IMR-90 (cell line): ENCODE results near the gene STOML1. TPM values are rescaled to one million over a fixed set of nuclear protein-coding genes. Genes with fewer than 3 reads are reported as not detected.

Source experiments
- ATAC-seq: fragments of 200-7000 bp; cut with Tn5 transposase; 2 replicates; pipeline ENCODE4 v1.9.1; 2020; ENCODE audit warnings: low read depth, mild to moderate bottlenecking, moderate library complexity
- BruUV-seq: library from RNA; stranded (reverse); fragments of 400-500 nt; replicated peaks from 2 replicates; lab custom pipeline; 2021; lab: Mats Ljungman, UMichigan
- CTCF ChIA-PET: fragments of 300-600 bp; formaldehyde crosslinking; extraction: SDS; loops from one replicate; lab custom pipeline; 2021; ENCODE audit warnings: antibody characterized with exemption; lab: Yijun Ruan, JAX
- POLR2A ChIA-PET: fragments of 300-600 bp; sonication (Branson Sonifier 250); formaldehyde crosslinking; loops from one replicate; lab custom pipeline; 2022; ENCODE audit warnings: antibody characterized with exemption; ENCODE audit not compliant: unreplicated experiment; lab: Charles Lee
- DNase-seq: peaks from one replicate; pipeline ENCODE4 v3.0.0; 2013
- H2AFZ ChIP-seq: replicated peaks from 2 replicates; pipeline ENCODE3; 2013; ENCODE audit warnings: low read length, mild to moderate bottlenecking; ENCODE audit not compliant: poor library complexity
- H2AK5ac ChIP-seq: 2 replicates; pipeline ENCODE4 v1.6.1; 2013; ENCODE audit warnings: low read depth, low read length, inconsistent platforms
- H2AK9ac ChIP-seq: replicated peaks from 2 replicates; pipeline ENCODE3; 2013; ENCODE audit warnings: mild to moderate bottlenecking, low read depth, low read length, moderate library complexity; ENCODE audit not compliant: poor library complexity
- H2BK120ac ChIP-seq: 2 replicates; pipeline ENCODE4 v1.6.1; 2013; ENCODE audit warnings: low read depth, low read length, inconsistent platforms
- H2BK15ac ChIP-seq: 3 replicates; pipeline ENCODE4 v1.6.1; 2013; ENCODE audit warnings: low read depth, low read length, inconsistent platforms
- H2BK20ac ChIP-seq: 2 replicates; pipeline ENCODE4 v1.6.1; 2013; ENCODE audit warnings: low read depth, mild to moderate bottlenecking, inconsistent platforms, low read length, moderate library complexity
- H2BK5ac ChIP-seq: 2 replicates; pipeline ENCODE4 v1.6.1; 2013; ENCODE audit warnings: mild to moderate bottlenecking, low read depth, low read length, inconsistent platforms; ENCODE audit not compliant: poor library complexity, severe bottlenecking
- H3K14ac ChIP-seq: replicated peaks from 2 replicates; pipeline ENCODE4 v1.6.1; 2013; ENCODE audit warnings: low read depth, low read length, inconsistent platforms
- H3K18ac ChIP-seq: 2 replicates; pipeline ENCODE4 v1.6.1; 2013; ENCODE audit warnings: low read depth, low read length, control low read depth
- H3K23ac ChIP-seq: 2 replicates; pipeline ENCODE4 v1.6.1; 2013; ENCODE audit warnings: low read depth, low read length, inconsistent platforms
- H3K27ac ChIP-seq: 2 replicates; pipeline ENCODE4 v1.5.1; 2013; ENCODE audit warnings: mild to moderate bottlenecking, control low read depth, low read length; ENCODE audit not compliant: insufficient read depth
- H3K27me3 ChIP-seq: 2 replicates; pipeline ENCODE4 v1.6.1; 2013; ENCODE audit warnings: low read length; ENCODE audit not compliant: control insufficient read depth, insufficient read depth
- H3K36me3 ChIP-seq: 2 replicates; pipeline ENCODE4 v1.6.1; 2013; ENCODE audit warnings: low read length, mixed read lengths; ENCODE audit not compliant: control insufficient read depth, insufficient read depth
- H3K4ac ChIP-seq: 2 replicates; pipeline ENCODE4 v1.6.1; 2013; ENCODE audit warnings: low read depth, low read length, inconsistent platforms
- H3K4me1 ChIP-seq: 2 replicates; pipeline ENCODE4 v1.6.1; 2013; ENCODE audit warnings: low read length, mixed read lengths; ENCODE audit not compliant: control insufficient read depth, insufficient read depth
- H3K4me2 ChIP-seq: 2 replicates; pipeline ENCODE4 v1.6.1; 2013; ENCODE audit warnings: low read depth, mild to moderate bottlenecking, control low read depth, low read length, moderate library complexity
- H3K4me3 ChIP-seq: 2 replicates; pipeline ENCODE4 v1.5.1; 2013; ENCODE audit warnings: low read depth, mild to moderate bottlenecking, control low read depth, low read length, moderate library complexity; ENCODE audit not compliant: insufficient read depth
- H3K56ac ChIP-seq: 2 replicates; pipeline ENCODE4 v1.6.1; 2013; ENCODE audit warnings: low read length, inconsistent platforms; ENCODE audit not compliant: insufficient read depth; ENCODE audit errors: extremely low read depth
- H3K79me1 ChIP-seq, 2 experiments: 2 replicates each; pipeline ENCODE4 v1.6.1; 2013; ENCODE audit warnings: low read length in 2 of 2, inconsistent platforms in 1 of 2, low read depth in 1 of 2
- H3K9ac ChIP-seq: 2 replicates; pipeline ENCODE4 v1.6.1; 2013; ENCODE audit warnings: low read depth, low read length, control low read depth
- H3K9me1 ChIP-seq: 2 replicates; pipeline ENCODE4 v1.6.1; 2013; ENCODE audit warnings: low read length, inconsistent platforms; ENCODE audit not compliant: insufficient read depth
- H3K9me3 ChIP-seq: 2 replicates; pipeline ENCODE4 v1.6.1; 2013; ENCODE audit warnings: low read length; ENCODE audit not compliant: control insufficient read depth, insufficient read depth
- H4K20me1 ChIP-seq: 2 replicates; pipeline ENCODE4 v1.6.1; 2013; ENCODE audit warnings: low read length, inconsistent platforms; ENCODE audit not compliant: insufficient read depth
- H4K5ac ChIP-seq: 2 replicates; pipeline ENCODE4 v1.6.1; 2013; ENCODE audit warnings: mild to moderate bottlenecking, low read depth, low read length, control low read depth
- H4K8ac ChIP-seq, 2 experiments: 2 replicates each; pipeline ENCODE4 v1.6.1; 2013; ENCODE audit warnings: low read depth in 2 of 2, low read length in 2 of 2, control low read depth in 1 of 2, inconsistent platforms in 1 of 2
- H4K91ac ChIP-seq: 2 replicates; pipeline ENCODE4 v1.6.1; 2013; ENCODE audit warnings: low read depth, low read length, inconsistent platforms; ENCODE audit not compliant: insufficient read depth
- CHD1 ChIP-seq: IDR thresholded peaks from 2 replicates; pipeline ENCODE4 v1.6.1; 2012; ENCODE audit warnings: low read depth, low read length, improper control_type of control experiment
- CTCF ChIP-seq: conservative IDR thresholded peaks from 2 replicates; pipeline ENCODE4 v1.5.1; 2012; ENCODE audit warnings: mild to moderate bottlenecking, low read depth, low read length, improper control_type of control experiment
- MAZ ChIP-seq: IDR thresholded peaks from 2 replicates; pipeline ENCODE4 v1.6.1; 2012; ENCODE audit warnings: low read depth, mild to moderate bottlenecking, low read length, improper control_type of control experiment, moderate library complexity, borderline replicate concordance
- MXI1 ChIP-seq: IDR thresholded peaks from 2 replicates; pipeline ENCODE4 v1.6.1; 2012; ENCODE audit warnings: low read depth, mild to moderate bottlenecking, low read length, moderate library complexity, borderline replicate concordance
- NFE2L2 ChIP-seq: fragments of 150-350 bp; IDR thresholded peaks from 2 replicates; pipeline ENCODE4 v1.6.1; 2016; ENCODE audit warnings: low read depth, mild to moderate bottlenecking, low read length
- POLR2A ChIP-seq: IDR thresholded peaks from 2 replicates; pipeline ENCODE4 v1.6.1; 2012; ENCODE audit warnings: mild to moderate bottlenecking, low read depth, low read length
- RCOR1 ChIP-seq: IDR thresholded peaks from 2 replicates; pipeline ENCODE4 v1.6.1; 2012; ENCODE audit warnings: mild to moderate bottlenecking, low read length, improper control_type of control experiment; ENCODE audit not compliant: insufficient replicate concordance
- RFX5 ChIP-seq: IDR thresholded peaks from 2 replicates; pipeline ENCODE4 v1.8.0; 2012; ENCODE audit warnings: low read depth, mild to moderate bottlenecking, low read length, moderate library complexity
- SMC3 ChIP-seq: fragments of 150-350 bp; IDR thresholded peaks from 2 replicates; pipeline ENCODE4 v1.6.1; 2016; ENCODE audit warnings: low read depth, mild to moderate bottlenecking, antibody characterized with exemption, low read length, moderate library complexity
- WGBS, 2 experiments: methylation state at CpG; one replicate each; pipeline versions ENCODE4 v1.1.5 to v1.1.7; 2013; ENCODE audit warnings: missing lambda C conversion rate in 2 of 2; ENCODE audit not compliant: insufficient read length in 1 of 2; ENCODE audit errors: extremely low coverage in 2 of 2; 5-methylcytosine and 5-hydroxymethylcytosine counted together
- dilution Hi-C: fragments of 300-500 bp; cut with HindIII; formaldehyde crosslinking; loops from one replicate; pipeline ENCODE4 v1.14.3; 2018; ENCODE audit warnings: low sequenced_read_pairs; ENCODE audit not compliant: unreplicated experiment
- in situ Hi-C: fragments of 300-500 bp; cut with MboI; formaldehyde crosslinking; loops from 3 replicates; pipeline ENCODE4 v1.14.3; 2019; ENCODE audit warnings: low sequenced_read_pairs, inconsistent platforms, mixed read lengths
- intact Hi-C: fragments of 100-400 bp; cut with micrococcal nuclease; formaldehyde crosslinking; loops from 2 replicates; pipeline ENCODE4 v1.10.0; 2022
- polyA plus RNA-seq, 3 experiments: library from polyadenylated mRNA; depleted of rRNA; stranded (reverse); fragments of >200 nt; gene quantifications; 2 replicates each; pipeline ENCODE4 v1.2.3, GENCODE V29; 2012; ENCODE audit warnings: low replicate concordance in 1 of 3
- total RNA-seq: library from RNA; depleted of rRNA; stranded (reverse); fragments of >200 nt; gene quantifications from 2 replicates; pipeline ENCODE4 v1.2.3, GENCODE V29; 2012
- TF ChIP-seq, protein P1 (sequence below): fragments of 150-350 bp; IDR thresholded peaks from 2 replicates; pipeline ENCODE4 v1.6.1; 2016; ENCODE audit warnings: low read depth, mild to moderate bottlenecking, low read length, moderate library complexity, borderline replicate concordance

STOML1 gene
- total and polyA plus RNA-seq, 2 of the 4 experiments (the other 2 are of a cell fraction), result 11.8 to 21.2 TPM

DNA sequence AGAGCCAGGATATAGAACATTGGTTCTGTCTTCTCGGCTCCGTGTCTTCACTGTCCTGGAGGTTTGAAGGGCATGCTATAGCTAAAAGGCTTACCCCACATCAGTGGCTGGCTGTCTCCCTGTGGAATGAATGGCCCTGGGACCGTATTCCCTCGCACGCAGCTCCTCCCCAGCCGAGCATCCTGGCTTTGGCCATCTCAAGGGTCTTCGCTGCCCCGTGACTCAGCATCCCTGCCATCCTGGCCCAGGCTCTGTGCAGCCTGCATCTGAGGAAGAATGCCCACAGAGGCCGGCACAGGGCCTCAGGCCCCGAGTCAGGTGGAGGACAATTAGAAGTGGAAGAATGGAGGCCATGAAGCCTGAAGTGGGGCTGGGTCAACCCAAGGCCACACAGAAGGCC lies 54.8 kb downstream of the STOML1 start:
- Histone ChIP-seq H3K36me3 (peaks cover 8% of the 10 kb centered on the region), H4K8ac (no peak overlapping the region), H2BK120ac (no peak overlapping the region), H3K27me3 (no peaks in the 10 kb centered on the region), H3K9me1 (peaks cover 47% of the 10 kb centered on the region), H3K9me3 (no peaks in the 10 kb centered on the region), H3K4me1 (peaks cover 63% of the 10 kb centered on the region), H3K14ac (no peak overlapping the region), H3K4me2 (no peak overlapping the region), H4K20me1 (peaks cover 42% of the 10 kb centered on the region), H3K56ac (no peak overlapping the region), H2BK15ac (no peak overlapping the region), H4K5ac (no peak overlapping the region), H3K79me1 (peaks cover 65 to 100% of the 10 kb centered on the region in 2 experiments), H4K91ac (no peak overlapping the region), H3K18ac (no peak overlapping the region), H2AK9ac (no peak overlapping the region), H3K23ac (no peak overlapping the region), H3K4ac (peak overlapping the region; percentile 68; the same call in 1 of the 2 replicates), H2AFZ (no peak overlapping the region), H2BK20ac (no peak overlapping the region), H2BK5ac (peak overlapping the region; percentile 70), H3K27ac (peak overlapping the region; percentile 20; the same call in 1 of the 2 replicates), H3K9ac (no peak overlapping the region), H2AK5ac (0 out of 2 replicates have a peak overlapping the region, but pooled peaks have one; percentile 83), H3K4me3 (no peak overlapping the region)
- in situ Hi-C loops, result no loop called here
- ChIA-PET POLR2A (no interaction called here), CTCF (interaction anchor here (1.5 kb wide), 1 partner anchor 14 kb away, joined by 3 read pairs; no protein-coding TSS in a partner anchor)
- DNase-seq (no peak), ATAC-seq (no peak)
- 100% methylated on average over 2 of the region's 10 CpGs; no CpG with 5 or more reads in 1 of the 2 experiments for WGBS, 2 experiments
- no TSS peak for BruUV-seq
- intact Hi-C loops, result loop anchor here (2.0 kb wide), 1 partner anchor 62 kb away; no protein-coding TSS in a partner anchor
- no peak for TF ChIP-seq RFX5
- no peak for TF ChIP-seq SMC3
- TF ChIP-seq MAZ, result no peak
- TF ChIP-seq NFE2L2, result no peak
- TF ChIP-seq, protein P1, sequence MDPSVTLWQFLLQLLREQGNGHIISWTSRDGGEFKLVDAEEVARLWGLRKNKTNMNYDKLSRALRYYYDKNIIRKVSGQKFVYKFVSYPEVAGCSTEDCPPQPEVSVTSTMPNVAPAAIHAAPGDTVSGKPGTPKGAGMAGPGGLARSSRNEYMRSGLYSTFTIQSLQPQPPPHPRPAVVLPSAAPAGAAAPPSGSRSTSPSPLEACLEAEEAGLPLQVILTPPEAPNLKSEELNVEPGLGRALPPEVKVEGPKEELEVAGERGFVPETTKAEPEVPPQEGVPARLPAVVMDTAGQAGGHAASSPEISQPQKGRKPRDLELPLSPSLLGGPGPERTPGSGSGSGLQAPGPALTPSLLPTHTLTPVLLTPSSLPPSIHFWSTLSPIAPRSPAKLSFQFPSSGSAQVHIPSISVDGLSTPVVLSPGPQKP, result no peak
- TF ChIP-seq MXI1, result no peak
- no peak for TF ChIP-seq CHD1
- TF ChIP-seq RCOR1, result no peak
- no peak for TF ChIP-seq CTCF
- TF ChIP-seq POLR2A, result no peak
- dilution Hi-C loops, result no loop called here
